Stimulated activated CD4-positive, alpha-beta T cell treated with anti-CD3 and anti-CD28 coated beads, Interleukin-4, amount 100 ng/mL, for 1 hour (primary cell): Measurements from ENCODE around the gene SLC4A8.

Experiments used
- DNase-seq: peaks from one replicate; pipeline ENCODE4 v3.0.0-alpha.2; 2020

SLC4A8 gene

GRCh38 chr12:51424662-51425539 lies at the start of gene SLC4A8:
Gene SLC4A8, plus strand, starts transcription at chr12:51424831. Its CDS starts 157 bp downstream, at chr12:51424988.
- DNase-seq, result peak; percentile 66

- DNase-seq, result no peak
These were observed 49.8 kb upstream of the SLC4A8 start for GRCh38 chr12:51374856-51375255.

GRCh38 chr12:51377099-51377984 lies 47.3 kb upstream of the SLC4A8 start:
- no peak for DNase-seq

DNA sequence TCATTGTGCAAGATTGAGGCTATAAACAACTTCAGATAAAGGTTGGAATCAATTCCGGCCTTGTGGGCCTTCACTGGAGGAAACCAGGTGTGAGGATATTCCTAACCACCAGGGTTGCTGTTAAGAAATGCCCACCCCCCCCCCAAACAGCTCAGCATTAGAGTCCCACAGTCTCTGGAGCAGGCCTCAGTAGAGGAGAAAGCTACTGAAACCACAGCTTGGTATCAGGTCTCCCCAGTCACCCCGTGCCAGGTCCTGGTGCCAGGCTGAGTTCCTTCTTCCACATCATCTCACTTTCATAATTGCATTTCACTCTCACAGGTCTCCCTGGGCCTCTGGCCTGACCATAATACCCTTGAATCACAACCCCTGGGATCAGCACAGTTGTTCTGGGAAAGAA lies 45.9 kb upstream of the SLC4A8 start:
- DNase-seq, result no peak

GRCh38 chr12:51379571-51379970 lies 45.1 kb upstream of the SLC4A8 start:
- DNase-seq, result no peak

- no peak for DNase-seq
These were observed 43.2 kb upstream of the SLC4A8 start for GRCh38 chr12:51381226-51382079.

GRCh38 chr12:51382173-51382572 lies 42.5 kb upstream of the SLC4A8 start:
- DNase-seq, result no peak

DNA sequence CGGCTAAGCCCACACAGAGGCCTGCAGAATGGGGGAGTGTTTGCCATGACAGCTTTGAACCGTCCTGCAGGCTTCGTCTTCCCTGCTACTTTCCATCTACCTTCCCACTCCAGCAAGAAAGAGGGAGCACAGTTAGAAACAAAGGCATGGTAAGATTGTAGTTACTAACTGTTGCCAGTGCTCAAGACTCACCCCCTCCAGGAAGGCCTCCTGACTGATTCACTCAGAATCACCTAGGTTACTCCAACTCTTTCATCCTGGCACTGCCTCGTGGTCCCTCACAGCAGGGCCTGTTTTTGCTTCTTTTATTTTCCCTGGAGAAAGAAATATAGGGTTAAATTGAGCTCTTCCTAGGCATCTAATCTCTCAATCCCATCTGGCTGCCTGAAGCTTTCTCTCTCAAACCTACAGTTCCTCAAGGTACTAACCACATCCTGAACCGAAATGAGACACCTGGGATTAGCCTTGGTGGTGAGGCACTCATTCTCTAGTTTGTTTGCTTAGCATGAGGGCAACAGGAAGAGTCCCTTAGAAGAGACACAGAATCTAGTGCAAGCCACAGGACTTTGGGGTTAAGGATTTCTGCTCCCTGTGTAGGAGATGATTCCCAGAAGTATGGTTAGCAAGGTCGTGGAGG lies 41.2 kb upstream of the SLC4A8 start:
- DNase-seq, result no peak

DNA sequence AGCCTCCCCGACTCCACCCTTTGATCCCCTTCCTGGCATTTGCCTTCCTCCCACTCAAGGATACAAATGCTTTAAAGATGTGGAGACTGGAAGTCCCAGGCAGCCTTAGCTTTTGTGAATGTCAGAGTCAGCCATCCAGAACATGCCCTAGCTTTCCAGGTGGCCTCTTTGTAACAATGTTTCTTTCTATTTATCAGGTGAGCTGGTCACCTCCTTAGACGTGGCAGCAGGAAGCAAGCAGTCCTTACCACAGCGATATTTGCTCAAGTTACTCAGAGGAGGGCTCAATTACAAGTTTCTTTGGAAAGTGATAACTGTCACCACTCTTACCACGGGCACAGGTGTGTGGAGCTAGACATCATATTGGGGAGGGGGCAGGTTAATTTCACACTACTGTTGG lies 38.3 kb upstream of the SLC4A8 start:
- no peak for DNase-seq

GRCh38 chr12:51388069-51388799 lies 36.4 kb upstream of the SLC4A8 start:
- no peak for DNase-seq

DNA sequence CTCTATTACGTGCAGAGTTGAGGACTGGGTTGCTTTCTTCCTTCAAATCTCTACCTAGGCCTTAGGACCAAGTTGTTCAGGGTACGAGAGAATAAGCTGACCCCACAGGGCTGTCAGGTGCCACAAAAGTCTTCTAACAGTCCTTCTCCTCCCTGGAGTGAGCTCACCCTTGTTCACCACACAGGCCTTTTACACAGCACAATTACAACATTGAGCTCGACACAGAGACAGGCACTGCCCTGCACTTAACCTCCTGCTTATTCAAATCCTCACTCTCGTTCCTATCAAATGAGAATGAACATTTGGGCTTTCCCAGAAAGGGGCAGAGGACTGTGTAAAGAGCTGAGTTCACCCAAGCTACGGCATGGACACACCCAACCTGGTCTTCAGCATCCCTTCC lies 35.8 kb upstream of the SLC4A8 start:
- no peak for DNase-seq

GRCh38 chr12:51389302-51389999 lies 35.2 kb upstream of the SLC4A8 start:
- DNase-seq, result no peak

- no peak for DNase-seq
These were observed 34.2 kb upstream of the SLC4A8 start for GRCh38 chr12:51390457-51390856.

- DNase-seq, result peak; percentile 24
These were observed 33.7 kb upstream of the SLC4A8 start for GRCh38 chr12:51390891-51391282.

GRCh38 chr12:51391283-51392123 lies 33.1 kb upstream of the SLC4A8 start, which contains the start of gene GALNT6:
Gene GALNT6, minus strand, starts transcription at chr12:51391406. Its CDS starts 11,625 bp downstream, at chr12:51379781.
- peak; percentile 76 for DNase-seq

- DNase-seq, result peak; percentile 32
These were observed 31.9 kb upstream of the SLC4A8 start for GRCh38 chr12:51392556-51393237.

DNA sequence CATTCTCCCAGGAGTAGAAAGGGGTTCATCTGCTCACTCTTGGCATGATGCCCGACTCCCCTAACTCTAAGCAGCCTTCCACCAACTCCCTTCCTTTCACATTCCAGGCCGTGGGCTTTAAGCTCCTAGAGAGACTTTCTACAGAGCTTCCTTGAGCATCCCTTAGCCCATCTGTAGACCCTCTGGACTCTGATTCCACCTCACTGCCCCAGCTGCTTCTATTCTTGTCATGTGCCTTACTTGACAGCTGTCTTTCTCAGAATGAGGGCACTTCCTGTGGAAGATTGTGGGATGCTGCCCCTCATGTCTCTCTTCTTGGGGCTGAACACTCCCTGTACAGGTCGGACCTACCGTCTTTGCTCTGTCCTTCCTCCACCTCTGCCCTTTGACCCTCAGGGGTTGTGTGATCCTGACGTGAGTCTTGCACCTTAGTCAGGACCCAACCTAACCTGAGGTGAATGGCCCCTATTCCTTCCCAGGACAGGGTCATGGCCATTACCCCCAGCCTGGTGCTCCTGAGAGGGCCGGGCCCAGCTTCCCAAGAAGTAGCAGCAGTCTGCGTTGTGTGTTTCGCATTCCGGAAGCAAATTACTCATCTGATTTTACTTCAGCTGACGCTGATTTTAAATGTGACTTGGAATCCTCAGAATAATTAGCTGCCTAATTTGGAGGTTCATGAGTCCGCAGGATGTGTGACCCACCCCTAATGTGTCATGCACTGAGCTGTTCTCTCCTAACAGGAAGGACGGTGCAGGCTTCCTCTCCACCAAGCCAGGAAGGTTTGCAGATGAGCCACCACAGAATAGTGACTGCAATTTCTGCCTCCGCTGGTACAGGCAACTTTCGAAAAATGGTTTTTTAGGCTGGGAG lies 30.7 kb upstream of the SLC4A8 start:
- DNase-seq, result peak; percentile 40
